A549 (cell line): ENCODE measurements around the gene UBASH3B.

Source experiments
- CHD2 ChIP-seq: fragments of 150-350 bp; IDR thresholded peaks from 2 replicates; pipeline ENCODE4 v1.6.1; 2014; ENCODE audit warnings: low read length; ENCODE audit not compliant: partially characterized antibody
- EP300 ChIP-seq, 2 experiments: fragments of >200 bp; sonication (Bioruptor Twin); formaldehyde crosslinking; IDR thresholded peaks; 2 replicates in 1 of 2; 3 replicates in 1 of 2; pipeline ENCODE4 v1.6.1; 2016 to 2017
- HDAC2 ChIP-seq: fragments of 200-600 bp; sonication (generic); IDR thresholded peaks from 2 replicates; pipeline ENCODE4 v1.6.1; 2016
- JUN ChIP-seq, 2 experiments: fragments of >200 bp; sonication (Bioruptor Twin); formaldehyde crosslinking; IDR thresholded peaks; 2 replicates in 1 of 2; 3 replicates in 1 of 2; pipeline ENCODE4 v1.6.1; 2016 to 2017
- POLR2A ChIP-seq: IDR thresholded peaks from 2 replicates; pipeline ENCODE4 v1.6.1; 2012; ENCODE audit warnings: mild to moderate bottlenecking, low read length
- RAD21 ChIP-seq, 2 experiments: fragments of >200 bp in 1 of 2; sonication (Bioruptor Twin) in 1 of 2; formaldehyde crosslinking in 1 of 2; IDR thresholded peaks in 1 of 2; conservative IDR thresholded peaks in 1 of 2; 2 replicates in 1 of 2; 3 replicates in 1 of 2; pipeline ENCODE4 v1.6.1; 2012 to 2018; ENCODE audit warnings: inconsistent platforms in 1 of 2
- RCOR1 ChIP-seq: fragments of 150-350 bp; IDR thresholded peaks from 2 replicates; pipeline ENCODE4 v1.6.1; 2014; ENCODE audit warnings: antibody characterized with exemption, low read length, low read depth
- RFX5 ChIP-seq: fragments of 450-650 bp; IDR thresholded peaks from 2 replicates; pipeline ENCODE4 v1.7.1; 2014; ENCODE audit warnings: antibody characterized with exemption, mild to moderate bottlenecking, moderate library complexity
- RNF2 ChIP-seq: fragments of 200-600 bp; sonication (generic); IDR thresholded peaks from 2 replicates; pipeline ENCODE4 v1.6.1; 2016; ENCODE audit warnings: low read depth, mild to moderate bottlenecking, antibody characterized with exemption, moderate library complexity, borderline replicate concordance
- SMC3 ChIP-seq: fragments of >200 bp; sonication (Bioruptor Twin); formaldehyde crosslinking; IDR thresholded peaks from 3 replicates; pipeline ENCODE4 v1.6.1; 2018; ENCODE audit warnings: inconsistent platforms
- TF ChIP-seq, protein P1 (sequence below): fragments of >200 bp; sonication (Bioruptor Twin); formaldehyde crosslinking; IDR thresholded peaks from 3 replicates; pipeline ENCODE4 v1.5.1; 2016
- TF ChIP-seq, protein P2 (sequence below): fragments of 200-600 bp; sonication (generic); IDR thresholded peaks from 2 replicates; pipeline ENCODE4 v1.6.1; 2016; ENCODE audit warnings: antibody characterized with exemption, mild to moderate bottlenecking, moderate library complexity
- TF ChIP-seq, protein P3 (sequence below): IDR thresholded peaks from 2 replicates; pipeline ENCODE4 v1.6.1; 2012
- TF ChIP-seq, protein P4 (sequence below): fragments of 450-650 bp; IDR thresholded peaks from 2 replicates; pipeline ENCODE4 v1.6.1; 2014; ENCODE audit warnings: antibody characterized with exemption

DNA sequence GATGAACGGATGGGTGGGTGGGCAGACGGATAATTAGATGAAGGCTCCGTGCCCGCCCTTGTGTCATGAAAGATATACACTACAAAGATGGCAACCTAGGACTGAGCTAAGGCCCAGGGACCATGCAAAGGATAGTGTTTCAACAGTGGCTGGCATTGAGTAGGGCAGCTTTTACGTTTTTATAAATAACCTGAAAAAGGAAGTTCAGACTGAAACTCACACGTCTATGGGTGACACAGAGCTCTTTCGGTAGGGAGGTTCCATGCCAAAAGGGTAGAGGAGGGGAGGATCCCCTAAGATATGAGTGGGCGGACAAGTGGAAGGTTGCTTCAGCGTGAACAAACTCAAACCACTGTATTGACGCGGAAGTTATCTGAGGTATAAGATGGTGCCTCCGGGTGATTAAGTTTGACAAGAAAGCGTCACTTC is 90.5 kb downstream of the UBASH3B start:
- no peak for TF ChIP-seq RAD21 (conservative IDR thresholded peaks at IDR 0.05 in 1 of 2, IDR thresholded peaks at IDR 0.05 in 1 of 2)
- no peak for TF ChIP-seq RCOR1
- TF ChIP-seq RFX5: no peak
- TF ChIP-seq, protein P1, sequence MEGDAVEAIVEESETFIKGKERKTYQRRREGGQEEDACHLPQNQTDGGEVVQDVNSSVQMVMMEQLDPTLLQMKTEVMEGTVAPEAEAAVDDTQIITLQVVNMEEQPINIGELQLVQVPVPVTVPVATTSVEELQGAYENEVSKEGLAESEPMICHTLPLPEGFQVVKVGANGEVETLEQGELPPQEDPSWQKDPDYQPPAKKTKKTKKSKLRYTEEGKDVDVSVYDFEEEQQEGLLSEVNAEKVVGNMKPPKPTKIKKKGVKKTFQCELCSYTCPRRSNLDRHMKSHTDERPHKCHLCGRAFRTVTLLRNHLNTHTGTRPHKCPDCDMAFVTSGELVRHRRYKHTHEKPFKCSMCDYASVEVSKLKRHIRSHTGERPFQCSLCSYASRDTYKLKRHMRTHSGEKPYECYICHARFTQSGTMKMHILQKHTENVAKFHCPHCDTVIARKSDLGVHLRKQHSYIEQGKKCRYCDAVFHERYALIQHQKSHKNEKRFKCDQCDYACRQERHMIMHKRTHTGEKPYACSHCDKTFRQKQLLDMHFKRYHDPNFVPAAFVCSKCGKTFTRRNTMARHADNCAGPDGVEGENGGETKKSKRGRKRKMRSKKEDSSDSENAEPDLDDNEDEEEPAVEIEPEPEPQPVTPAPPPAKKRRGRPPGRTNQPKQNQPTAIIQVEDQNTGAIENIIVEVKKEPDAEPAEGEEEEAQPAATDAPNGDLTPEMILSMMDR: no peak
- no peak for TF ChIP-seq JUN (IDR thresholded peaks at IDR 0.05)
- TF ChIP-seq SMC3: no peak
- TF ChIP-seq, protein P2, sequence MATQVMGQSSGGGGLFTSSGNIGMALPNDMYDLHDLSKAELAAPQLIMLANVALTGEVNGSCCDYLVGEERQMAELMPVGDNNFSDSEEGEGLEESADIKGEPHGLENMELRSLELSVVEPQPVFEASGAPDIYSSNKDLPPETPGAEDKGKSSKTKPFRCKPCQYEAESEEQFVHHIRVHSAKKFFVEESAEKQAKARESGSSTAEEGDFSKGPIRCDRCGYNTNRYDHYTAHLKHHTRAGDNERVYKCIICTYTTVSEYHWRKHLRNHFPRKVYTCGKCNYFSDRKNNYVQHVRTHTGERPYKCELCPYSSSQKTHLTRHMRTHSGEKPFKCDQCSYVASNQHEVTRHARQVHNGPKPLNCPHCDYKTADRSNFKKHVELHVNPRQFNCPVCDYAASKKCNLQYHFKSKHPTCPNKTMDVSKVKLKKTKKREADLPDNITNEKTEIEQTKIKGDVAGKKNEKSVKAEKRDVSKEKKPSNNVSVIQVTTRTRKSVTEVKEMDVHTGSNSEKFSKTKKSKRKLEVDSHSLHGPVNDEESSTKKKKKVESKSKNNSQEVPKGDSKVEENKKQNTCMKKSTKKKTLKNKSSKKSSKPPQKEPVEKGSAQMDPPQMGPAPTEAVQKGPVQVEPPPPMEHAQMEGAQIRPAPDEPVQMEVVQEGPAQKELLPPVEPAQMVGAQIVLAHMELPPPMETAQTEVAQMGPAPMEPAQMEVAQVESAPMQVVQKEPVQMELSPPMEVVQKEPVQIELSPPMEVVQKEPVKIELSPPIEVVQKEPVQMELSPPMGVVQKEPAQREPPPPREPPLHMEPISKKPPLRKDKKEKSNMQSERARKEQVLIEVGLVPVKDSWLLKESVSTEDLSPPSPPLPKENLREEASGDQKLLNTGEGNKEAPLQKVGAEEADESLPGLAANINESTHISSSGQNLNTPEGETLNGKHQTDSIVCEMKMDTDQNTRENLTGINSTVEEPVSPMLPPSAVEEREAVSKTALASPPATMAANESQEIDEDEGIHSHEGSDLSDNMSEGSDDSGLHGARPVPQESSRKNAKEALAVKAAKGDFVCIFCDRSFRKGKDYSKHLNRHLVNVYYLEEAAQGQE: no peak
- TF ChIP-seq EP300 (IDR thresholded peaks at IDR 0.05): no peak
- no peak for TF ChIP-seq POLR2A
- TF ChIP-seq HDAC2: no peak
- TF ChIP-seq, protein P3, sequence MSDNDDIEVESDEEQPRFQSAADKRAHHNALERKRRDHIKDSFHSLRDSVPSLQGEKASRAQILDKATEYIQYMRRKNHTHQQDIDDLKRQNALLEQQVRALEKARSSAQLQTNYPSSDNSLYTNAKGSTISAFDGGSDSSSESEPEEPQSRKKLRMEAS: no peak
- no peak for TF ChIP-seq CHD2
- TF ChIP-seq RNF2: no peak
- TF ChIP-seq, protein P4, sequence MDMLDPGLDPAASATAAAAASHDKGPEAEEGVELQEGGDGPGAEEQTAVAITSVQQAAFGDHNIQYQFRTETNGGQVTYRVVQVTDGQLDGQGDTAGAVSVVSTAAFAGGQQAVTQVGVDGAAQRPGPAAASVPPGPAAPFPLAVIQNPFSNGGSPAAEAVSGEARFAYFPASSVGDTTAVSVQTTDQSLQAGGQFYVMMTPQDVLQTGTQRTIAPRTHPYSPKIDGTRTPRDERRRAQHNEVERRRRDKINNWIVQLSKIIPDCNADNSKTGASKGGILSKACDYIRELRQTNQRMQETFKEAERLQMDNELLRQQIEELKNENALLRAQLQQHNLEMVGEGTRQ: no peak
